Fibroblast of skin of back (primary cell): ENCODE data around the gene ZNF546. TPM values are rescaled to one million over a fixed set of nuclear protein-coding genes. Genes with fewer than 3 reads are reported as not detected.
"Not testable (repeated sequence)": the region's sequence is repeated elsewhere in the genome, so short reads cannot be mapped to it uniquely, and the experiment has no call there.

Experiments
- DNase-seq: peaks from one replicate; pipeline ENCODE4 v3.0.0-alpha.2; 2013
- polyA plus RNA-seq, 2 experiments: library from polyadenylated mRNA; unstranded; fragments of 120-200 nt; gene quantifications; one replicate each; pipeline ENCODE4 v1.2.1, GENCODE V29; 2013; ENCODE audit not compliant: insufficient read length in 2 of 2

The ZNF546 gene
- polyA plus RNA-seq (2013, experiment 1 of 2; ENCODE audit: insufficient read length), result 0.96 TPM
- polyA plus RNA-seq (2013, experiment 2 of 2; ENCODE audit: insufficient read length), result 1.4 TPM

DNA sequence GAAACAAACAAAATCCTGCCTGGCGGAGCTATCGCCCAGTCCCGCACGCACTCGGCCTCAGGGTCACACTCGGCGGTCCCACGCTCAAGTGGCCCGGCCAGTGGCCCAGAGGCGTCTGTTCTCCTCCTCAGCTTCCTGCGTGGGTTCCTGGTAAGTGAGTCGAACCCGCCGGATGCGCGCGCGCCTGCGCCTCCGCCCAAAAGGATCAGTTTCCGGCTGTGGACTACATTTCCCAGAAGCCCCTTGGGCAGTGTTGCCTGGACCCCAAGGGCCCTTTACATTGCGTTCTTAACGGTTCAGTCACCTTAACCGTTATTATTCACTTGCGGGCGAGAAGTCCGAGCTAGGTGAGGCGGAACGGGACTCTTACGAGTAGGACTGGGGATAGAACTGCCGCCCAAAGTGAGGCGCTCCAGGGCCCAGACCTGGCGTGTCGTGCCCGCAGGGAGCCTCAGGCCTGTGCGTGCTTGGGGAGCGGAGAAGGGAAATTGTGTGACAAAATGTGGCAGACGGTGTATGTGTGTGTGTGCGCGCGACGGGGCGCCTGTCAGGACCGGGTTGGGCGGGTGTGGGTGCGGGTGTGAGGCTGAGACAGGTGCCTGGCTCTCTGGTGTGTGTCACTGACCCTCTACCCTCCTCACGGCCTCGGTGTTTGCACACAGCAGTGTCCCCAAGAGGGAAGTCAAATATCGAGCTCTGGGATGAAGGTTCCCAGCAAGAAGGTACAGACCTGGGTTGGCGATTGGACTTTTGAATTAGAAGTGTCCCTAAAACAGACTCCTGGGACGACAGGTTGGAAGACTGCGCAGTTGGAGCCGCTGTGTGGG, at the start of gene ZNF546:
Gene ZNF546 (plus strand): TSS at position 250 of the 827 bp plus-strand sequence. CDS start 1,267 bp downstream, outside the sequence.
- DNase-seq, result peak; percentile 90

DNA sequence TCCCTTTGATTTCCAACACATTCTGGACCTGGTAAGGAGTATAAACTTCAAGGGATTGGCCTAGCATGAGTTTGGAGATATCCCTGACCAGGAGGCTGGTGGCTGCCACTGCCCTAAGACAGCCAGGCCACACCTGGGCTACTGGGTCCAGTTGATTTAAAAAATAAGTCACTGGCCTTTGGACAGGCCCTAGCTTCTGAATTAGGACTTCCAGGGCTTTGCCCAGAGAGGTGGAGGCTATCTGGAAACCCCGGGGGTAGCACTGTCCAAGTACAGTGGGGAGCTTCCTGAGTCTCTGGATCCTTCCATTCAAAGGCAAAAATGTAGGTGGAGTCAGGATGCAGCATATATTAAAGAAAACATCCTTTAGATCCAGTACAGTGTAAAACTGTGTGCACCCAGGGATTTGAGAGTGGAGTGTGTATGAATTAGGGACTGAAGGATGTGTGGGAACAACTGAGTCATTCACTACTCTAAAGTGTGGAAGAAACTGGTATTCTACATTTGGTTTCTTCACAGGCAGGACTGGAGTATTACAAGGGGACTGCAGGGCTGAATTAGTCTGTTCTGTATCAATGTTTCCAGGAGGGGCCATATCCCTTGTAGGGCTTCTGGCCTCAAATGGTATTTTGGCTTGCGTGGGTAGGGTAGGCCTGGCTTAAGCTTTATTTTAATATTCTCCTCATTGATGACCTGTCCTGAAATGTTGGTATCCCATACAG, 47.7 kb upstream of the ZNF546 start:
- no peak for DNase-seq

DNA sequence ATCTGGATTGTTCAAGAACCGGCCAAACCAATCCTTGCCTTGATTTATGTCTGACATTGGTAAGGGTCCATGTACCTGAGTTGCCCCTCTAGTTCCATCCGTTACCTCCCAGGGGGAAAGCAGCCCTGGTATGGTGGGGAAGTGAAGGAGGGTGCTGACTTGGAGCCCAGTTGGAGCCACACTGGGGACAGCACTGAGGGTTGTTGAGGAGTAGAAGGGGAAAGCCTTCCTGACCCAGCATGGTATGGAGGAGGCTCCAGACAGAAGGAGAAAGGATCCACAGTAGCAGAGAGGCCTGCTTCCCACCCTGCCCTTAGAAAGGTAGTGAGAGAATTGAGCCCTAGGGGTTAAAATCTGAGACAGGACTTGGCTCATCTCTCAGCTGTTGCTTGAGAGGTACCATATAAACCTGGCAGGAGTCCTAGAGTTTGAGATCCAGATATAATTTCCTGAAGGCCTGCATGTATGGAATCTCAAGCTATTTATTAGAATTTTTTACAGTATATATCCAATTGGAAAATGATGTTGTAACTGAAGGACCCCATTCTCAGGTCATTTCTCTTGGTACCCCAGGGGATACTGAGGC, 45.7 kb upstream of the ZNF546 start:
- no peak for DNase-seq

- DNase-seq, result no peak
These were observed 45.2 kb upstream of the ZNF546 start for GRCh38 chr19:39951686-39952085.

DNA sequence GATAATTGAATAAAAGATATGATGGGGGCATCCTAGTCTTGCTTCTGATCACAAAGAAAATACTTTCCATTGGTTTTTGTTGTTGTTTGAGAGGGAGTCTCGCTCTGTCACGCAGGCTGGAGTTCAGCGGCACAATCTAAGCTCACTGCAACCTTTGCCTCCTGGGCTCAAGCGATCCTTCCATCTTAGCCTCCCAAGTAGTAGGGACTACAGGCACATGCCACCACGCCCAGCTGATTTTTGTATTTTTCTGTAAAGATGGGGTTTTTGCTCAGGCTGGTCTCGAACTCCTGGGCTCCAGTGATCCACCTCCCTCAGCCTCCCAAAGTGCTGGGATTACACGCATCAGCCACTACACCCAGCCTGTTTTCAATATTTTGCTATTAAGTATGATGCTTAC, 42.9 kb upstream of the ZNF546 start:
- no peak for DNase-seq

DNA sequence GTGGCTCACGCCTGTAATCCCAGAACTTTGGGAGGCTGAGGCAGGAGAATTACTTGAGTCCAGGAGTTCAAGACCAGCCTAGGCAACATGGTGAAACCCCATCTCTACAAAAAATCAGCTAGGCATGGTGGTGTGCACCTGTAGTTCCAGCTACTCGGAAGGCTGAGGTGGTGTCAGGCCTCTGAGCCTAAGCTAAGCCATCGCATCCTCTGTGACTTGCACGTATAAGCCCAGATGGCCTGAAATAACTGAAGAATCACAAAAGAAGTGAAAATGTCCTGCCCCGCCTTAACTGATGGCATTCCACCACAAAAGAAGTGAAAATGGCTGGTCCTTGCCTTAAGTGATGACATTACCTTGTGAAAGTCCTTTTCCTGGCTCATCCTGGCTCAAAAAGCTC, 39.0 kb upstream of the ZNF546 start:
- DNase-seq, result not testable (repeated sequence)

GRCh38 chr19:39958942-39959341, 37.9 kb upstream of the ZNF546 start:
- DNase-seq, result not testable (repeated sequence)

DNA sequence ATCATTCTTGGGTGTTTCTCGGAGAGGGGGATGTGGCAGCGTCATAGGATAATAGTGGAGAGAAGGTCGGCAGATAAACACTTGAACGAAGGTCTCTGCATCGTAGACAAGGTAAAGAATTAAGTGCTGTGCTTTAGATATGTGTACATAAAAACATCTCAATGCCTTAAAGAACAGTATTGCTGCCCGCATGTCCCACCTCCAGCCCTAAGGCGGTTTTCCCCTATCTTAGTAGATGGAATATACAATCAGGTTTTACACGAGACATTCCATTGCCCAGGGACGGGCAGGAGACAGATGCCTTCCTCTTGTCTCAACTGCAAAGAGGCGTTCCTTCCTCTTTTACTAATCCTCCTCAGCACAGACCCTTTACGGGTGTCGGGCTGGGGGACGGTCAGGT, 37.5 kb upstream of the ZNF546 start:
- not testable (repeated sequence) for DNase-seq

GRCh38 chr19:39963898-39964297, 33.0 kb upstream of the ZNF546 start:
- no peak for DNase-seq

DNA sequence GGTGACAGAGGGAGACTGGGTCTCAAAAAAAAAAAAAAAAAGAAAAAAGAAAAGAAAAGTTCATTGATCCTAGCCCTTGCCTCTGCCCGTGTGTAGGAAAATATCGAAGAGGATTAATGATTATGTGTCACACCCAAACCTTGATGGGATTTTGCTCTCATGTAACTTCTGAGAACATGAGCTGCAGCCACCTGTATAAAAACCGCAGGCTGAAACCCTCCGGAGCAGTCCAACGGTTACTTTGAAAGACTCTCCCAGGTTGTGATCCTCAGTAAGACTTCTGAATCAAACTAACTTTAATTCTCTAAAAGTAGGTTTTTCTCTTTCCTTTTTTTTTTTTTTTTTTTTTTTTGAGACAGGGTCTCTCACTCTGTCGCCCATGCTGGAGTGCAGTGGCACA, 30.2 kb upstream of the ZNF546 start:
- no peak for DNase-seq

DNA sequence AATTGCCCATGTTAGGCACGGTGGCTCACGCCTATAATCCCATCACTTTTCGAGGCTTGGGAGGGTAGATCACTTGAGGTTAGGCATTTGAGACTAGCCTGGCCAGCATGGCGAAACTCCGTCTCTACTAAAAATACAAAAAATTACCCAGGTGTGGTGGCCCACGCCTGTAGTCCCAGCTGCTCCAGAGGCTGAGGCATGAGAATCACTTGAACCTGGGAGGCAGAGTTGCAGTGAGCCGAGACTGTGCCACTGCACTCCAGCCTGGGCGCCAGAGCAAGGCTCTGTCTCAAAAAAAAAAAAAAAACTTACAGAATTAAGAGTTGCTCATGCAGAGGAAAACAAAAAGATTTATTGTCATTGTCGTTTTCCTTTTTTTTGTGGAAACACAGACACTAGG, 29.3 kb upstream of the ZNF546 start:
- no peak for DNase-seq

- no peak for DNase-seq
These were observed 28.1 kb upstream of the ZNF546 start for GRCh38 chr19:39968789-39969188.

GRCh38 chr19:39969266-39969665, 27.6 kb upstream of the ZNF546 start:
- peak; percentile 4 for DNase-seq

DNA sequence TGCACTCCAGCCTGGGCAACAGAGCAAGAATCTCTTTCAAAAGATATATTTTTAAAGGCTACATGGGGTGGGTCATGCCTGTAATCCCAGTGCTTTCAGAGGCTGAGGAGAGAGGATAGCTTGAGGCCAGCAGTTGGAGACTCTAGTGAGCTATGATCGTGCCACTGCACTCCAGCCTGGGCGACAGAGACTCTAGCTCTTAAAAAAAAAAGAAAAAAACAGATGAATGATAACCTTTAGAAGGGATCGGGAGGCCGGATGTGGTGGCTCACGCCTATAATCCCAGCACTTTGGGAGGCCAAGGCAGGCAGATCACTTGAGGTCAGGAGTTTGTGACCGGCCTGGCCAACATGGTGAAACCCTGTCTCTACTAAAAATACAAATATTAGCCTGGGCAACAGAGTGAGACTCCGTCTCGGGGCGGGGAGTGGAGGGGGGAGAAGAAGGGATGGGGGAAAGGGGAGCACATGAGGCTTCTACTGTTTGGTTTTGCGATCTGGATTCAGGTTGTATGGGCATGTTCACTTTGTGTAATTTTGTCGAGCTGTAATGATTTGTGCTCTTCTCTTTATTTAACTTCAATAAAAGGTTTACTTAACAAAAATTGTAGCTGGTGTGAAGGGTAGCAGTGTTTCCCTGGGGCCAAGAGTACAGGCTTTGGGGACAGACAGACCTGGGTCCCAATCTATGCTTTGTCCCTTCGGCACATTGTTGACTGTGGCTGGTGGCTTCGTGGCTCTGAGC, 27.0 kb upstream of the ZNF546 start:
- no peak for DNase-seq

- no peak for DNase-seq
These were observed 26.5 kb upstream of the ZNF546 start for GRCh38 chr19:39970425-39970674.

- DNase-seq, result peak; percentile 99
These were observed 26.0 kb upstream of the ZNF546 start, which contains the start of gene PSMC4 for GRCh38 chr19:39970675-39971379. Gene PSMC4 (plus strand): TSS chr19:39971165. CDS start chr19:39971203, 38 bp downstream.

DNA sequence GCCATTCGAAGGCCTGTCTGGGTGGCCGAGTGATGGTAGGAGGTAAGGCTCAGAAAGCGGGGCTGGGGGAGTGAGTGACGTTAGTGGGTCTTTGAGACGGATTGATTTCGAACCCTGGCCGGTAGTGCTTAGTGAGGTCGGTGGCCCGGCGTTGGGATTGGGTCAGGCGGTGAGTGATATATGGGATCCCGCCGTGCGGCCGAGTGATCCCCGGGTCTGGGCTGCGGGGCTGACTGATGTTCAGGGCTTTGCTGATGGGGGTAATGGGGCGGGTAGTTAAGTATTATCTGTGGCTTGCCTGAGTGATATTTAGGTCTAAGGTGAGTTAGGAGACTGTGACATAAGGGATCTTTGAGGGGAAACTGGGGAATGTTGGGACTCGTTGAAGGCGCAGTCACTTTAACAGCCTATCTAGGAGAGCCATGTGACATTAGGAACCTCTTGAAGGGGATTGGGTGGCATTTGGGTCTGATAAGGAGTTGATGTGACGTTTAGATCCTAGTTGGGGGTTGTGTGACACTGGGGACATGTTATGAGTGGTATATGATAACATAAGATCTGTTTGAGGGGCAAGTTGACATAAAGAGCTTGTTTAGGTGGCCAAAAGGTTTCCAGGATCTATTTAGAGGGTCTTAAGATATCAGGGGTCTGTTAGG, 25.4 kb upstream of the ZNF546 start:
- no peak for DNase-seq

- no peak for DNase-seq
These were observed 22.3 kb upstream of the ZNF546 start for GRCh38 chr19:39974377-39975155.

DNA sequence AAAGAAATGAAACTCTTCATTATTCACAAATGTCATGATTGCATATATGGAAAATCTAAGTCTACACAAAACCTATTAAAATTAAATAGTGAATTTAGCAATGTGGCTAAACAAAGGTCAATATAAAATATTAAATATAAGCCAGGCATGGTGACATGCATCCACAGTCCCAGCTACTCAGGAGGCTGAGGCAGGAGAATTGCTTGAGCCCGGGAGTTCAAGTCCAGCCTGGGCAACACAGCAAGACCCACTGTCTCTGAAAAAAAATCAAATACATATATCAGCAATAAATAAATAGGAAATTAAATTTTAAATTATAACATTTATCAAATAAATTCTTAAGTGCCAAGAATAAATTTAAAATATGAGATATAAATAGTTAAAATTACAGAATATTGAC, 14.0 kb upstream of the ZNF546 start:
- no peak for DNase-seq

DNA sequence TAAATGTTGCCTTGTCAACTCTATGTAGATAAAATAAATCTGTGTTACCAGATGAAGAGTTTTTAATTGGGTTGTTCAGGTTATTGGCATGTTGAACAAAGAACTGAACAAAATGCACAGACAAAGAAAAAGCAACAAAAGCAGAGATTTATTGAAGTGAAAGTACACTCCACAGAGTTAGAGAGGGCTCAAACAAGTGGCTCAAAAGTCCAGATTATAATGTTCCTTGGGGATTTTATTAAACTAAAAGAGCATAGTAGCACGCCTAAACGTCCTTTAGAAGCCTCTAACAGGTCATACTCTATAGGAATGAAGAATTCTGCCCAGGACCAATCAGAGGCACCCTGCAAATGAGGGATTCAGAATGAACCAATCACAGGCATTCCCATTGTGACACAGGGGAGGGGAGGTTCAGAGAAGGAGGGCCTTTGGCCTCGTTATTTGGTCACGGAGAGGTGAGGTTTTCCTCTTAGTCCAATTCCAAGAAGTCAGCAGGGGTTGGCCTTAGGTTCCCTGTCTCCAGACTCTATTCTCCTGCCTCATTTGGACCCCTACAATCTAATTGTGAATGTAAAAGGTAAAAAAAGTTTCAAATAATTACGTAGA, 13.1 kb upstream of the ZNF546 start:
- DNase-seq, result no peak
